IPS-20b (cell line): ENCODE results near the gene PTH1R.

Source experiments
- H3K27ac ChIP-seq: one replicate; pipeline ENCODE4 v1.5.1; 2013; ENCODE audit warnings: low read length
- H3K27me3 ChIP-seq: 2 replicates; pipeline ENCODE4 v1.6.1; 2013; ENCODE audit warnings: mild to moderate bottlenecking, low read length, inconsistent platforms; ENCODE audit not compliant: insufficient read depth
- H3K36me3 ChIP-seq: 2 replicates; pipeline ENCODE4 v1.6.1; 2013; ENCODE audit warnings: low read depth, mild to moderate bottlenecking, inconsistent platforms, low read length, moderate library complexity; ENCODE audit not compliant: insufficient read depth
- H3K4me1 ChIP-seq: 2 replicates; pipeline ENCODE4 v1.6.1; 2013; ENCODE audit warnings: mild to moderate bottlenecking, control low read depth, inconsistent platforms, low read length, moderate library complexity; ENCODE audit not compliant: insufficient read depth
- H3K4me3 ChIP-seq: 2 replicates; pipeline ENCODE4 v1.5.1; 2013; ENCODE audit warnings: mild to moderate bottlenecking, low read length, inconsistent platforms
- H3K9ac ChIP-seq: 2 replicates; pipeline ENCODE4 v1.6.1; 2013; ENCODE audit warnings: low read depth, mild to moderate bottlenecking, inconsistent platforms, low read length, moderate library complexity
- H3K9me3 ChIP-seq: 2 replicates; pipeline ENCODE4 v1.6.1; 2013; ENCODE audit warnings: mild to moderate bottlenecking, low read depth, low read length, inconsistent platforms; ENCODE audit not compliant: insufficient read depth

PTH1R gene

DNA sequence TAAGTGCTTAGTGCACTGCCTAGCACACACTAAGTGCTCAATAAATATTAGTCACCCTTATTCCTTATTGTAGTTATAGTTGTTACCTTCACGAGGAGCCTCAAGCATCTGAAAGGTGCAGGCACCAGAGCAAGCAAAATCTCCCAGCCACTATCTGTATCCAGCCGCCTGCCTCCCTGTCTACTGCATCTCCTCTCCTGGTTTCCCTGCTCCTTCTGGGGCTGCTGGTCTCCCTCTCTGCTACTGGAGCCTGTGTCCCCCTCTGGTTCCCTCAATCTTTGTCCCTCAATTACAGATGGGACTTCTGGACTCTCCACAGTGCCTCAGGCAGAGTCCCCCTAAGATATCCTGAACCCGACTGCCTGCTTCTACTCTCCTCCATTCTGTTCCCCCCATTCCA, 33.1 kb upstream of the PTH1R start:
- H3K9ac ChIP-seq, result no peak overlapping the region
- H3K4me1 ChIP-seq, result peaks cover 5% of the 10 kb centered on the region; the same call in 1 of the 2 replicates
- H3K27ac ChIP-seq, result no peak overlapping the region

GRCh38 chr3:46844881-46845312, 32.6 kb upstream of the PTH1R start:
- Histone ChIP-seq H3K27ac (no peak overlapping the region), H3K9ac (peak overlapping the region; percentile 80; the same call in 1 of the 2 replicates)

More for the DNA sequence above, 33.1 kb upstream of the PTH1R start:
- Histone ChIP-seq H3K4me3 (no peak overlapping the region), H3K9me3 (peaks cover 14% of the 10 kb centered on the region), H3K27me3 (peaks cover 13% of the 10 kb centered on the region; the same call in 1 of the 2 replicates), H3K36me3 (no peaks in the 10 kb centered on the region)

GRCh38 chr3:46845397-46845859, 32.1 kb upstream of the PTH1R start:
- Histone ChIP-seq H3K36me3 (no peaks in the 10 kb centered on the region), H3K4me1 (peaks cover 5% of the 10 kb centered on the region; the same call in 1 of the 2 replicates), H3K4me3 (peak overlapping the region; percentile 71), H3K9me3 (peaks cover 12% of the 10 kb centered on the region), H3K27me3 (peaks cover 13% of the 10 kb centered on the region; the same call in 1 of the 2 replicates), H3K27ac (no peak overlapping the region), H3K9ac (peak overlapping the region; percentile 80; the same call in 1 of the 2 replicates)

More at GRCh38 chr3:46844881-46845312, 32.6 kb upstream of the PTH1R start:
- H3K4me1 ChIP-seq, result peaks cover 5% of the 10 kb centered on the region; the same call in 1 of the 2 replicates
- H3K36me3 ChIP-seq, result no peaks in the 10 kb centered on the region
- H3K9me3 ChIP-seq, result peaks cover 13% of the 10 kb centered on the region
- H3K27me3 ChIP-seq, result peaks cover 13% of the 10 kb centered on the region; the same call in 1 of the 2 replicates
- peak overlapping the region; percentile 71 for H3K4me3 ChIP-seq

DNA sequence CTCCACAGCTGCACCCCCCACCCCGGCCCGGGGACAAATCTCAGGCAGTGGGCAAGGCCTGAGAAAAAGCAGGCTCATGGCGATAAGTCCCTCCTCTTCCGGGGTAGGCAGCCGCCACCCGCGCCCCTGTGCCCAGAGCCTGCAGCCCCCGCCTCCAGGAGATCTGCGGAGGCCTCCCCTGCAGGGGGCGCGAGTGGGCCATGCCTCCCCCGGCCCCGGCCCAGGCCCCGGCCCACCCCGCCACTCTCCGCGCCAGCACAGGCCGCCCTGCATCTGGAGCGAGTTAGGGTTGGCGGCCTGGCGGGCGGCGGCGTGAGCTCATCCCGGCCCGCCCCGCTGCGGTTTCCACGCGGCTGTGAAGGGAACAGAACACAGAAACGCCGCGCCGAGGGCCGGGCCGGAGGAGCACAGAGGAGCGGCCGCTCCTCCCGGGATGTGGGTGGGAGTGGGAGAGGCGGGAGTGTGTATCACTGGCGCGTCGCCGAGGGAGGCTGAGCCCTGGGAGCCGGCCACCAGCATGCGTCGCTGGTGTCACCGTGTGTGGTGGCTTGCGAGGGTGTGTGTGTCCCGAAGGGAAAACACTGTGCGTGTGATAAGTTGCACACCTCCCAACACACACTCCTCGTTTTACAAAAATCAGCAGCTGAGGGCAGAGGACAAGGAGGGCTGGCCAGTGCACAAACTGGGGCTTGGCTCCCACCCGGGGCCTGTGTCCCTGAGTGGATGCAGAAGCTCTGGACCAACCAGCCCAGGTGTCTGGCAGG, 31.5 kb upstream of the PTH1R start:
- H3K27ac ChIP-seq, result no peak overlapping the region
- H3K9me3 ChIP-seq, result peaks cover 7% of the 10 kb centered on the region; the same call in 1 of the 2 replicates
- H3K4me3 ChIP-seq, result peak overlapping the region; percentile 71; the same call in 1 of the 2 replicates
- H3K36me3 ChIP-seq, result no peaks in the 10 kb centered on the region
- H3K4me1 ChIP-seq, result peaks cover 5% of the 10 kb centered on the region; the same call in 1 of the 2 replicates
- peak overlapping the region; percentile 80; the same call in 1 of the 2 replicates for H3K9ac ChIP-seq
- H3K27me3 ChIP-seq, result peaks cover 13% of the 10 kb centered on the region; the same call in 1 of the 2 replicates

- Histone ChIP-seq H3K4me3 (no peak overlapping the region), H3K36me3 (no peaks in the 10 kb centered on the region), H3K9me3 (no peaks in the 10 kb centered on the region; the same call in 1 of the 2 replicates), H3K4me1 (peaks cover 5% of the 10 kb centered on the region; the same call in 1 of the 2 replicates), H3K27ac (no peak overlapping the region), H3K27me3 (peaks cover 13% of the 10 kb centered on the region; the same call in 1 of the 2 replicates), H3K9ac (no peak overlapping the region)
Measured at GRCh38 chr3:46846624-46847542, 30.6 kb upstream of the PTH1R start.

DNA sequence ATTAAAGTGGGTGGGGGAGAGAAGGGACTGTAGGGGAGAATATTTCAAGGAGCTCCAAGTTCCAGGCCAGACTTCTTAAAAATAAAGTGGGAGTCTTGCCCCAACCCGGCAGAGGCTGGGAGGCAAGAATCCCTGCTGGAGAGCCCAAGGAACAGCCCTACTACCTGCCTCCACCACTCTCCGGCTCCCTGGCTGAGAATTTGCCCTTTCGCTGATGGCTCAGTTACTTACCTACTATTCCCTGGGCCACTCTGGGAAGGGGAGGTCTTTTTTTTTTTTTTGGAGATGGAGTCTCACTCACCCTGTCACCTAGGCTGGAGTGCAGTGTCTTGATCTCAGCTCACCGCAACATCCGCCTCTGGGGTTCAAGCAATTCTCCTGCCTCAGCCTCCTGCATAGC, 29.8 kb upstream of the PTH1R start:
- H3K9ac ChIP-seq, result no peak overlapping the region
- H3K4me1 ChIP-seq, result peaks cover 5% of the 10 kb centered on the region; the same call in 1 of the 2 replicates

DNA sequence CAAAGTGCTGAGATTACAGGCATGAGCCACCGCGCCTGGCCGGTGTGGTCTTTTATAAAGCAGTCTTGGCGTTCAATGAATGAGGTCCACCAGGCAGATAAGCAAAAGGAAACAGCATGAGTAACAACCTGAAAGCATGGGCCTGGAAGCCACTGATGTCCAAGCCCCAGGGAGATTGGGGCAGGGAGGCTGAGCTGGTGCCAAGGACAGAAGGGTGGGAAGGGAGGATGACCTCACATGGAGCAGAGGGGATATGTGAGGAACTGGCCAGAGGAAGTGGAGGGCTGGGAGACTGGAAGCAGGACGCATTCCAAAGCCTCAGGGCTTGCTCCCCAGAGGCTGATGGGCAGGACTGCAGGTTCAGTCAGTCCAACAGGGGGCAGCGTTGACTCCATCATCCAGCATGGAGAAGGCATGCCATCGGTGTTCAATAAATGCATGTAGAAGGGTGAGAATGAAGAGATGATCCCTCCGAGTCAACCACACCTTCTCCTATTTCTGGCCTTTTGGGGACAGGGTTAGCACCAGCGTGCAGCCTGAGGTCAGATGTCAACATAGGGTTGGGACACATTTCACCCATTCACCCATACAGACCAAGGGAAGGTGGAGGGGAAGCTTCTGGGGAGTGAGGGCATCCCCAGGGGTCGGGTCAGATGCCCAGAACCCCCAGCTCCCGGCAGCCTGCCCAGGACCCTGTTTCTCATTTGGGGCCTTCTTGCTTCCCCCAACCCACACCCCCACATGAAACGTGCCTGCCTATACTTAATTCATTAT, 29.1 kb upstream of the PTH1R start:
- Histone ChIP-seq H3K9ac (no peak overlapping the region), H3K36me3 (no peaks in the 10 kb centered on the region), H3K9me3 (no peaks in the 10 kb centered on the region), H3K4me1 (peaks cover 5% of the 10 kb centered on the region; the same call in 1 of the 2 replicates), H3K27ac (no peak overlapping the region), H3K4me3 (no peak overlapping the region), H3K27me3 (peaks cover 13% of the 10 kb centered on the region; the same call in 1 of the 2 replicates)

More for the DNA sequence above, 29.8 kb upstream of the PTH1R start:
- H3K4me3 ChIP-seq, result no peak overlapping the region
- no peak overlapping the region for H3K27ac ChIP-seq
- H3K9me3 ChIP-seq, result no peaks in the 10 kb centered on the region
- no peaks in the 10 kb centered on the region for H3K36me3 ChIP-seq
- peaks cover 13% of the 10 kb centered on the region; the same call in 1 of the 2 replicates for H3K27me3 ChIP-seq

GRCh38 chr3:46849045-46849631, 28.4 kb upstream of the PTH1R start:
- Histone ChIP-seq H3K36me3 (no peaks in the 10 kb centered on the region), H3K4me3 (no peak overlapping the region), H3K27me3 (peaks cover 13% of the 10 kb centered on the region), H3K4me1 (peaks cover 5% of the 10 kb centered on the region; the same call in 1 of the 2 replicates), H3K9ac (no peak overlapping the region), H3K9me3 (no peaks in the 10 kb centered on the region), H3K27ac (no peak overlapping the region)

DNA sequence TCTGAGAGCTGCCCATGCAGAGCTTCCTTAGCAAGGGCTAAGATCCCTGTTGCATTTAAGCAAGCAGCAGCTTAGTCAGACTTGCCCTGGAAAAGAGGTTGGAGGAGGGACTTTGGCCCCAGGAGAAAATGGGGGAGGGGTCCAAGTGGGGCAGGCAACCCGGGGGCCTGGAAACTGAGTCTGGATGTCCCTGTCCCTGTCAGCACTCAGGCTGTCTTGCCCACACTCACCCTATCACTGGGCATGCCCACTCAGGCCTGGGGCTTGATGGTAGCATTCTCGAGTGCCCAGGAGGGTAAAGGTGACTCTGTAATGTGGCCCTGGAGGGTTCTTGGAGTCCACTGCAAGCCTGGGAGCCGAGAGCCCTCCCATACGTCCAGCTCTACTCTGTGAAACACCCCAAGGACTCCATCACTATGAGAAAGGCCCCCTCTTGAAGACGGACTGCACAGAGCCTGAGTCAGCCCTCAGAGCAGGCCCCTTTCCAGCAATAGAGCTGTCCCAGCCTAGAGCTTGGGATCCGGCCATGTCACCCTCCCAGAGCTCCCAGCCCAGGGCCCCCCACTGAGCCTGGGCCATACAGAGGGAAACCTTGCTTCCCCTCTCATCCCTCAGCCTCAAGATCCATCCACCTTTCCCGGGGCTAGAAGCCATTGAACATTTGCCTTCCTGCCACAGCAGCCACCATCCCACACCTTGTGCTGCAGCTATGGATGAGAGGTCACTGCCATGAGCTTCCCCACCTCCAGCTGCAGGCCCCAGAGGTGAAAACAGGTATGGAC, 27.6 kb upstream of the PTH1R start:
- H3K27ac ChIP-seq, result no peak overlapping the region
- peaks cover 13% of the 10 kb centered on the region for H3K27me3 ChIP-seq
- H3K9ac ChIP-seq, result no peak overlapping the region

GRCh38 chr3:46850468-46850779, 27.1 kb upstream of the PTH1R start:
- no peak overlapping the region for H3K4me3 ChIP-seq
- H3K4me1 ChIP-seq, result no peaks in the 10 kb centered on the region; the same call in 1 of the 2 replicates
- H3K27ac ChIP-seq, result no peak overlapping the region
- peaks cover 13% of the 10 kb centered on the region for H3K27me3 ChIP-seq
- H3K36me3 ChIP-seq, result no peaks in the 10 kb centered on the region
- H3K9ac ChIP-seq, result no peak overlapping the region
- no peaks in the 10 kb centered on the region for H3K9me3 ChIP-seq

More for the DNA sequence above, 27.6 kb upstream of the PTH1R start:
- Histone ChIP-seq H3K36me3 (no peaks in the 10 kb centered on the region), H3K4me3 (no peak overlapping the region), H3K4me1 (peaks cover 5% of the 10 kb centered on the region; the same call in 1 of the 2 replicates), H3K9me3 (no peaks in the 10 kb centered on the region)
